GM21423 (cell line): ENCODE data around the gene FOXS1.

Source experiments
- ATAC-seq: cut with Tn5 transposase; IDR thresholded peaks from one replicate; pipeline ENCODE4 v1.9.1; 2021; ENCODE audit warnings: mild to moderate bottlenecking, moderate library complexity; ENCODE audit not compliant: unreplicated experiment

Gene FOXS1

GRCh38 chr20:31861385-31862156 lies 16.2 kb upstream of the FOXS1 start:
- ATAC-seq: no peak

GRCh38 chr20:31861135-31861384 lies 15.7 kb upstream of the FOXS1 start:
- ATAC-seq: no peak

DNA sequence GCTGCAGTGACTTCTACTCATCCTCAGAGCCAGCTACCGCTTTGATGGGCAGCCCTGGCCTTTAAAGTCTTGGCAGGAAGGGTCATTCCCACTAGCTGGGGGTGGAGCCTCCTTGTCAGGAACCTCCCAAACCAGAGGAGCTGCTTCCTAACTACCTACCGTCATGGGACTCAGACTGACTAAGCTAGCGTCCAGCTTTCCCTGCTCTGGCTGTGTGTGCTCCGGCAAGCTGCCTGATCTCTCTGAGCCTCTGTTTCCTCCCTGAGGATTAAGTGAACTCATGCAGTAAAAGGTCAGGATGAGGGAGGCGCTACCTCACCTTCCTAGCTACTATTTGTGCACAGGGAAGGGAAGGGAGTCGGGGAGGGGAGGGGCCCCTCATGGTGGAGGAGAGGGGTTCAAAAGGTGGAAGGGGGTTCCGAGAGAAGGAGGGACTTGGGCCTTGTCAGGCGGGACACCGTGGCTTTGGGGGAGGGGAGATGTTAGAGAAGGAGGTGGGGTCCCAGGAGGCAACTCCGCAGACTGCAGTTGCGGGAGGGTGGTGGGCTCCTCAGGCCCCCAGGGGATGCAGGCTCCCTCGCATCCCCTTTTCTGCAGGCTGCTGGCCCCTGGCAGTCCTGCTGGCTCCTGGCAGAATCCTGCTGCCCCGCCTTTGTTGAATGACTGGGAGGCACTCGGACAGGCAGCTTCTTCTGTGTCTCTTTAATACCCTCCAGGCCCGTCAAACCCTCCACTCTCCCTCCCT lies 15.2 kb upstream of the FOXS1 start:
- ATAC-seq: no peak

- no peak for ATAC-seq
Observed at GRCh38 chr20:31859998-31860380, 14.6 kb upstream of the FOXS1 start.

DNA sequence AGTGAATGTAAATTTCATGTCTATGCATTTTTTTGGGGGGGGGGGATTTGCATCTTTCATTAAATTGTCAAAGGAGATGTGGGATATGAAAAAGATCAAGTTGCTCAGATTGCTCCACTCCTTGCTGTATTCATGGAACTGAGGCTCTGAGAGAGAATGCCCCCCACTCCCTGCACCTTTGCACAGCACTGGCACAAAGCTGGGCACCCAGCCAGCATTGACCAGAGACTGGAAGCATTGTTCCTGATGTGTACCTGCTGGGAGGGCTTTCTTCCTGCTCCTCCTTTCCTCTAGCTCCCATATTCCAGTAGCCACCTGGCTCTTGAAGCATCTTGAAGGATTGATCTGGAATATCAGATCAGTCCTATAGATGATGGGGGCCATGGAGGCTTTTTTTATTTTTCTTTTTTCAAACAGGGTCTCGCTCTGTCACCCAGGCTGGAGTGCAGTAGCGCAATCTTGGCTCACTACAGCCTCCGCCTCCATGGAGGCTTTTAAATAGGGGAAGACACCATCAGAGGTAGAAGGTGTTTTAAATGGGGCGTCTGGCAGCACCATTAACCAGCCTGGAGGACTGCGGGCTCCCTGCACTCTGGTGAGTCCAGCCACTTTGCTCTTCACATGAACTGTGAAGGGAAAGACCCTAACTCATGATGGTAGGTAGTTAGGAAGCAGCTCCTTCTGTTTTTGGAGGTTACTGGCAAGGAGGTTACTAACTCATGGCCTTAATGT lies 14.0 kb upstream of the FOXS1 start:
- no peak for ATAC-seq

DNA sequence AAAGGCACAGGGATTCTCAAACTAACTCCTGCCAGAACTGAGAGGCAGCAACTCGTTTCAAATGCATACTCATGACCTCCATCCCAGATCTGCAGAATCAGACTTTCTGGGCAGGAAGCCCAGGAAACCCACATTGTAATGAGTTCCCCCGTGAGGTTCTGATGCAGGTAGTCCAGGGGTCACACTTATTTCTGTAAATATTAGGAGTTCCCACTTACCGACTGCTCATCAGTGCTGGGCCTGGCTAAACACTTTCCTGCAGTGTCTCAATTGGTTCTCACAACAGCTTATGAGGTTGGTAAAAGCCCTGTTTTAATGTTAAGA lies 13.3 kb upstream of the FOXS1 start:
- no peak for ATAC-seq

- ATAC-seq: peak; percentile 81
Observed at GRCh38 chr20:31857861-31858759, 12.7 kb upstream of the FOXS1 start.

GRCh38 chr20:31856516-31856915 lies 11.1 kb upstream of the FOXS1 start:
- ATAC-seq: no peak

DNA sequence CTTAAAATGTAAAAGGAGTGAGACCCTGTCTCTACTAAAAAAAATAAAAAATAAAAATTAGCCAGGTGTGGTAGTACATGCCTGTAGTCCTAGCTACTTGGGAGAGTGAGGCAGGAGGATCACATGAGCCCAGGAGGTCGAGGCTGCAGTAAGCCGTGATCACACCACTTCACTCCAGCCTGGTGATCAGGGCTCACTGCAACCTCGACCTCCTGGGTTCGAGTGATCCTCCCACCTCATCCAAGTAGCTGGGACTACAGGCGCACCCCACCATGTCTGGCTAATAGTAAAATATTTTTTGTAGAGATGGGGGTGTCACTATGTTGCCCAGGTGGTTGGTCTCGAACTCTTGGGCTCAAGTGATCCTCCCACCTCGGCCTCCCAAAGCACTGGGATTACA lies 8.1 kb upstream of the FOXS1 start:
- ATAC-seq: no peak

- ATAC-seq: no peak
Observed at GRCh38 chr20:31851240-31851955, 6.0 kb upstream of the FOXS1 start.

DNA sequence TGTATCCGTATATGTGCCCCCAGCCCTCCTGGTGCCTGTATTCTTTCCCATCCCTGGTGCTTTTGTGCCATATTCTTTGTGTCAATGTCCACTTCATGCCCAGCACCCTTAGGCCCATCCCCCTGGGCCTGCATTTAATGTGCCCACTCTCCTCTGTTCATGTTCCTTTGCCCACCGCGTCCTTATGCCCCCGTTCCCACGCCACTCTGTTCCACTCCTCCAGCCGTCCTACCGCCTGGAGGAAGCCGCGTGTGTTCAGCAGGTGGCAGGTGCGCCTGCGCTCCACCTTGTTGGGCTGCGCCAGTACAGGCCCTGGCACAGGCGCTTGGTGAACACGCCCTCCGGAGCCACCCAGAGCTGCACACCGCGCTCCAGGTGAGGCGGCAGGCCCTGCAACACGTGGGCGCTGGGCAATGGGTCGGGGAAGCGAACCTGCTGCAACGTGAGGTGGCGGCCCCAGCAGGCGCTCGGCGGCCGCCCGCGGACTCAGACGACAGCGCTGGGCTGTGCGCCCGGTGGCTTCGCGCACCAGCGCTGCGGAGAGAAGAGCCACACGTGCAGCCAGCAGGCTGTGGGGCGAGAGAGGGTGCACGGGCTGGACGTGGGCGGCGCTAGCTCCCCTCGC lies 4.0 kb upstream of the FOXS1 start:
- ATAC-seq: no peak

- no peak for ATAC-seq
Observed at GRCh38 chr20:31848088-31848999, 2.9 kb upstream of the FOXS1 start.

GRCh38 chr20:31846793-31847138 lies 1.4 kb upstream of the FOXS1 start:
- no peak for ATAC-seq

- no peak for ATAC-seq
Observed at GRCh38 chr20:31844737-31845299, 586 bp downstream of the FOXS1 start.

DNA sequence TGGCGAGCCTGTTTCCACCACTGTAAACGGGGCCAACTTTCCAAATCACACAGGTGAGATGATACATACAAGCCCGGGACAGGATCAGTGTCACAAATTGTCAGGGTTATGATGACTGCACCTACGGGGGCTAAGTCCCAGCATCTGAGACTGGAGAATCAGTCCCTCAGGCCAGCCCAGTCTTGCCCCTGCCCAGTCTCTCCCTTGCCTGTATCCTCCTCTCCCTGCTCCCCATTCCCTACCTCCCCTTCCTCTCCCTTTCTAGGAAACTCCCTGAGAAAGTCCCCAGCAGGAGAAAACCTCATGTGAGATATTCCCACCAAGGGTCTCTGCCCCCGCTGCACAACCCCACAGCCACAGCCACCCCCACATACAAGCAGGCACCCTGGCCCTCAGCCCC lies 1.5 kb downstream of the FOXS1 start:
- no peak for ATAC-seq

- ATAC-seq: no peak
Observed at GRCh38 chr20:31843288-31843687, 2.1 kb downstream of the FOXS1 start.

DNA sequence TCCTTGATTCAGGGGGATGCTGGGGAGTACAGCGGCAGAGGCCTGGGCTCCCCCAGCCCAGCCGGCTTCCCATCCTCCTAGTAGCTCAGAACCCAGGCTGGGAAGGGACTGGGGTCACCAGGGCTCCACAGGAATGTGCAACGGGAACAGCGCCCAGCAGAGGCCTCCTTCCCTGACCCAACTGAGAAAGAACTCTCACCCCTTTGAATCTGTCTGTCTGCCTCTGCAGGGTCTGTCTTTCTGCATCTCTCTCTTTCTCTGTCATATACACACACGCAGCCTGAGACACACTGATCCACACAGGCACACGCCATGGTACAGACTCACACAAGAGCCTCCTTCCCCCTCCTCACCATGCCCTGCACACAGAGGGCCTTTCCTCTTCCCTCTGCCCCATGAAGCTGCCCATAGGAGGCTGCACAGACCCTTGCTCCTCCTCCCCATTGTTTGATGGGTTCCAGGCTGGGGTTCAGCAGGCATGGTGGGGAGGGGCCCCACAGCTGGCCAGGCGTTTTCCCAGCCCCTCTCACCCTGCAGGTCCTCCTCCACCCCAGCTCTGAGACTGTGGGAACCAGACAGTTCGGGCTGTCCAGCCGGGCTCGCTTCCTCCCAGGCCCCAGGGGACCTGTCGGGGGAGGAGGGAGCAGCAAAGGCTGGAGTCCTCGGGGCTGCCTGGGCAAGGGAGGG lies 2.8 kb downstream of the FOXS1 start:
- no peak for ATAC-seq

- no peak for ATAC-seq
Observed at GRCh38 chr20:31841928-31842327, 3.5 kb downstream of the FOXS1 start.
